ENCODE measurements around the gene POLR1E.

- TF ChIP-seq CTCF (IDR thresholded peaks at IDR 0.05; ENCODE audit: low read depth, low read length) (no peak), EZH2phosphoT487 (IDR thresholded peaks at IDR 0.05; ENCODE audit: low read depth) (no peak)
Observed at GRCh38 chr9:37538099-37538498, 52.4 kb downstream of the POLR1E start.

All from OCI-LY3 (cell line).